Panc1 (cell line): Measurements from ENCODE around the gene TFEB. TPM values are rescaled to one million over a fixed set of nuclear protein-coding genes. Genes with fewer than 3 reads are reported as not detected.

Source experiments
- ATAC-seq: fragments of 200-7000 bp; cut with Tn5 transposase; 2 replicates; pipeline ENCODE4 v1.9.1; 2020; ENCODE audit warnings: mild to moderate bottlenecking, moderate library complexity
- BruUV-seq: library from RNA; stranded (reverse); fragments of 400-500 nt; replicated peaks from 2 replicates; lab custom pipeline; 2021; lab: Mats Ljungman, UMichigan
- CTCF ChIA-PET: fragments of 300-600 bp; sonication (Branson Sonifier 250); formaldehyde crosslinking; loops from one replicate; lab custom pipeline; 2022; ENCODE audit warnings: antibody characterized with exemption; lab: Charles Lee
- POLR2A ChIA-PET: fragments of 300-600 bp; sonication (Branson Sonifier 250); formaldehyde crosslinking; loops from one replicate; lab custom pipeline; 2022; ENCODE audit warnings: antibody characterized with exemption; lab: Charles Lee
- DNase-seq: peaks from one replicate; pipeline ENCODE4 v3.0.0-alpha.2; 2010; ENCODE audit warnings: low read depth, low spot score
- H3K27ac ChIP-seq: 2 replicates; pipeline ENCODE4 v1.5.1; 2011; ENCODE audit warnings: mild to moderate bottlenecking, low read length, inconsistent platforms
- H3K27me3 ChIP-seq: fragments of 200-500 bp; sonication (Bioruptor generic); 2 replicates; pipeline ENCODE4 v1.6.0; 2014; ENCODE audit warnings: low read length, inconsistent platforms; ENCODE audit not compliant: control insufficient read depth, insufficient read depth
- H3K36me3 ChIP-seq: fragments of 200-500 bp; sonication (Bioruptor generic); 2 replicates; pipeline ENCODE4 v1.5.1; 2014; ENCODE audit warnings: inconsistent platforms, mild to moderate bottlenecking, low read length, moderate library complexity; ENCODE audit not compliant: control insufficient read depth, insufficient read depth
- H3K4me1 ChIP-seq: 2 replicates; pipeline ENCODE4 v1.5.1; 2011; ENCODE audit warnings: inconsistent platforms, mild to moderate bottlenecking, low read length, moderate library complexity; ENCODE audit not compliant: control insufficient read depth, insufficient read depth
- H3K4me3 ChIP-seq, 2 experiments: 2 replicates each; pipeline ENCODE4 v1.5.1; 2011 to 2012; ENCODE audit warnings: low read depth in 2 of 2, low read length in 2 of 2, mild to moderate bottlenecking in 2 of 2, inconsistent platforms in 1 of 2, moderate library complexity in 1 of 2
- H3K9me3 ChIP-seq: fragments of 200-500 bp; sonication (Bioruptor generic); 2 replicates; pipeline ENCODE4 v1.5.1; 2014; ENCODE audit warnings: low read depth, mild to moderate bottlenecking, inconsistent platforms, low read length, moderate library complexity; ENCODE audit not compliant: control insufficient read depth, insufficient read depth
- CTCF ChIP-seq: fragments of 450-650 bp; IDR thresholded peaks from 2 replicates; pipeline ENCODE4 v1.5.1; 2017; ENCODE audit warnings: mild to moderate bottlenecking
- POLR2AphosphoS5 ChIP-seq: IDR thresholded peaks from 2 replicates; pipeline ENCODE4 v1.6.1; 2012; ENCODE audit warnings: mild to moderate bottlenecking, low read depth, low read length, moderate library complexity
- REST ChIP-seq, 2 experiments: IDR thresholded peaks; 2 replicates each; pipeline ENCODE4 v1.6.1; 2011 to 2012; ENCODE audit warnings: low read depth in 2 of 2, control low read depth in 1 of 2, low read length in 1 of 2, mild to moderate bottlenecking in 1 of 2, moderate library complexity in 1 of 2; ENCODE audit not compliant: insufficient read depth in 1 of 2
- SIN3A ChIP-seq: IDR thresholded peaks from 2 replicates; pipeline ENCODE4 v1.6.1; 2012; ENCODE audit warnings: low read depth, mild to moderate bottlenecking, low read length, moderate library complexity, borderline replicate concordance; ENCODE audit not compliant: insufficient read depth
- TCF7L2 ChIP-seq: IDR thresholded peaks from 2 replicates; pipeline ENCODE4 v1.6.1; 2011; ENCODE audit warnings: mild to moderate bottlenecking, low read depth, low read length, inconsistent platforms
- in situ Hi-C: cut with HindIII; loops from 2 replicates; pipeline ENCODE4 v1.10.0; 2016; ENCODE audit warnings: low sequenced_read_pairs, low pct_unique_long_range_greater_than_20kb
- intact Hi-C: fragments of 100-400 bp; cut with micrococcal nuclease; formaldehyde crosslinking; loops from one replicate; pipeline ENCODE4 v1.10.0; 2022; ENCODE audit not compliant: unreplicated experiment
- total RNA-seq: library from RNA; stranded (reverse); gene quantifications from one replicate; pipeline ENCODE4 v1.2.1, GENCODE V29; 2021; ENCODE audit not compliant: unreplicated experiment

Gene TFEB
- total RNA-seq, 1 experiment from 2014 or later = 13.3 TPM

- Histone ChIP-seq H3K27me3 (no peaks in the 10 kb centered on the region), H3K27ac (no peak overlapping the region), H3K9me3 (no peaks in the 10 kb centered on the region), H3K36me3 (no peaks in the 10 kb centered on the region), H3K4me3 (no peak overlapping the region), H3K4me1 (peaks cover 17% of the 10 kb centered on the region)
- DNase-seq (no peak), ATAC-seq (no peak)
- ChIA-PET CTCF (interaction anchor here (1.1 kb wide), 1 partner anchor 27 kb away, joined by 6 read pairs; no protein-coding TSS in a partner anchor), POLR2A (no interaction called here)
- no peak for TF ChIP-seq CTCF
- TF ChIP-seq TCF7L2 = no peak
- TF ChIP-seq POLR2AphosphoS5 = no peak
- no peak for TF ChIP-seq SIN3A
- no peak for TF ChIP-seq REST (IDR thresholded peaks at IDR 0.05; ENCODE audit: insufficient read depth in 1 of 2, low read depth in 2 of 2, low read length in 1 of 2)
- no TSS peak for BruUV-seq
- intact Hi-C loops = no loop called here
- in situ Hi-C loops = no loop called here
Measured at GRCh38 chr6:41708856-41709255, 26.6 kb downstream of the TFEB start.

- Histone ChIP-seq H3K4me3 (no peak overlapping the region), H3K4me1 (peaks cover 5% of the 10 kb centered on the region), H3K9me3 (no peaks in the 10 kb centered on the region), H3K36me3 (no peaks in the 10 kb centered on the region), H3K27me3 (no peaks in the 10 kb centered on the region), H3K27ac (no peak overlapping the region)
- TF ChIP-seq SIN3A (no peak), CTCF (no peak), POLR2AphosphoS5 (no peak), TCF7L2 (no peak), REST (IDR thresholded peaks at IDR 0.05; ENCODE audit: insufficient read depth in 1 of 2, low read depth in 2 of 2, low read length in 1 of 2) (no peak)
- in situ Hi-C loops (no loop called here), intact Hi-C loops (no loop called here)
- ATAC-seq = no peak
- BruUV-seq = no TSS peak
- ChIA-PET POLR2A (no interaction called here), CTCF (interaction anchor here (0.8 to 1.1 kb wide), 3 partner anchors 8 to 105 kb away, joined by 4 to 9 read pairs (median 6); no protein-coding TSS in a partner anchor)
- DNase-seq = no peak
Measured at GRCh38 chr6:41707565-41708200, 27.7 kb downstream of the TFEB start.
